Activated gamma-delta T cell treated with anti-CD3 and anti-CD28 coated beads, Interleukin-2, amount 50 U/mL, for 16 hours (primary cell): ENCODE measurements around the gene ZNF607.
A peak's percentile ranks its signal among the peaks of the same experiment; 100 is the strongest.
"Not testable (repeated sequence)": the region's sequence is repeated elsewhere in the genome, so short reads cannot be mapped to it uniquely, and the experiment has no call there.

ENCODE experiments used
- DNase-seq: peaks from one replicate; pipeline ENCODE4 v3.0.0-alpha.2; 2020; ENCODE audit warnings: low read depth

ZNF607 gene

GRCh38 chr19:37719111-37719926 is at the start of gene ZNF607:
ZNF607 (minus strand) TSS chr19:37719761; CDS start chr19:37711618, 8,143 bp downstream.
- DNase-seq, result peak; percentile 76

- DNase-seq, result no peak
Measured at GRCh38 chr19:37763488-37763887, 43.9 kb upstream of the ZNF607 start.

GRCh38 chr19:37757683-37758082 is 38.1 kb upstream of the ZNF607 start:
- not testable (repeated sequence) for DNase-seq

GRCh38 chr19:37738371-37738770 is 18.8 kb upstream of the ZNF607 start:
- DNase-seq, result no peak

- no peak for DNase-seq
Measured at GRCh38 chr19:37725181-37725580, 5.6 kb upstream of the ZNF607 start.

GRCh38 chr19:37719927-37720265 is 335 bp upstream of the ZNF607 start:
- DNase-seq, result no peak

- DNase-seq, result no peak
Measured at GRCh38 chr19:37718304-37718703, 1.3 kb downstream of the ZNF607 start.

GRCh38 chr19:37716140-37716539 is 3.4 kb downstream of the ZNF607 start:
- DNase-seq, result no peak

- DNase-seq, result no peak
Measured at GRCh38 chr19:37706052-37706605, 13.4 kb downstream of the ZNF607 start.

- no peak for DNase-seq
Measured at GRCh38 chr19:37699057-37699456, 20.5 kb downstream of the ZNF607 start.

- DNase-seq, result no peak
Measured at GRCh38 chr19:37698216-37698615, 21.3 kb downstream of the ZNF607 start.

GRCh38 chr19:37695144-37695899 is 24.2 kb downstream of the ZNF607 start:
- DNase-seq, result no peak

GRCh38 chr19:37692956-37693620 is 26.5 kb downstream of the ZNF607 start:
- no peak for DNase-seq

- DNase-seq, result peak; percentile 67
Measured at GRCh38 chr19:37691881-37692504, 27.6 kb downstream of the ZNF607 start.

GRCh38 chr19:37683520-37683919 is 36.0 kb downstream of the ZNF607 start:
- DNase-seq, result no peak

GRCh38 chr19:37669450-37669914 is 50.1 kb downstream of the ZNF607 start:
- DNase-seq, result no peak

- DNase-seq, result not testable (repeated sequence)
Measured at GRCh38 chr19:37657157-37657556, 62.4 kb downstream of the ZNF607 start.

GRCh38 chr19:37655689-37656371 is 63.7 kb downstream of the ZNF607 start:
- peak; percentile 66 for DNase-seq

- DNase-seq, result peak; percentile 58
Measured at GRCh38 chr19:37655301-37655688, 64.3 kb downstream of the ZNF607 start, which contains the start of gene ZFP30. ZFP30 (minus strand) TSS chr19:37655465; CDS start chr19:37647822, 7,643 bp downstream.

- DNase-seq, result no peak
Measured at GRCh38 chr19:37654629-37655300, 64.8 kb downstream of the ZNF607 start.

- no peak for DNase-seq
Measured at GRCh38 chr19:37654118-37654517, 65.4 kb downstream of the ZNF607 start.
